CD4-positive, CD25-positive, alpha-beta regulatory T cell (primary cell): ENCODE measurements around the gene KCNG2. TPM values are rescaled to one million over a fixed set of nuclear protein-coding genes. Genes with fewer than 3 reads are reported as not detected.

ENCODE experiments used
- ATAC-seq, 2 donors: fragments of 150-1000 bp; cut with Tn5 transposase; one replicate each; pipeline ENCODE4 v1.10.0; 2021; ENCODE audit warnings: low read depth in 2 of 2, moderate number of reproducible peaks in 2 of 2, moderate library complexity in 1 of 2
- DNase-seq, 3 donors: peaks; one replicate each; pipeline versions ENCODE4 v3.0.0 to v3.0.0-alpha.2; 2012 to 2022; ENCODE audit warnings: mixed read lengths in 1 of 3
- H3K27ac ChIP-seq: one replicate; pipeline ENCODE4 v1.7.0; 2013; ENCODE audit warnings: mild to moderate bottlenecking, low read length; ENCODE audit not compliant: insufficient read depth, poor library complexity, severe bottlenecking
- H3K27me3 ChIP-seq: one replicate; pipeline ENCODE4 v1.7.0; 2013; ENCODE audit warnings: low read length; ENCODE audit not compliant: control insufficient read depth, insufficient read depth
- H3K36me3 ChIP-seq: one replicate; pipeline ENCODE4 v1.7.0; 2013; ENCODE audit warnings: mild to moderate bottlenecking, low read length, moderate library complexity; ENCODE audit not compliant: control insufficient read depth, insufficient read depth
- H3K4me1 ChIP-seq: 2 replicates; pipeline ENCODE4 v1.7.0; 2013; ENCODE audit warnings: mild to moderate bottlenecking, low read length; ENCODE audit not compliant: insufficient read depth, control insufficient read depth, poor library complexity, severe bottlenecking
- H3K4me3 ChIP-seq: one replicate; pipeline ENCODE4 v1.7.0; 2013; ENCODE audit warnings: low read depth, mild to moderate bottlenecking, low read length, moderate library complexity
- H3K9me3 ChIP-seq, 2 experiments: 1 replicate in 1 of 2; 2 replicates in 1 of 2; pipeline ENCODE4 v1.7.0; 2013; ENCODE audit warnings: low read length in 2 of 2, mild to moderate bottlenecking in 1 of 2, moderate library complexity in 1 of 2; ENCODE audit not compliant: control insufficient read depth in 2 of 2
- H3K27ac Mint-ChIP-seq, 3 donors: one replicate each; pipeline ENCODE4 v1.8.0; 2020 to 2022; ENCODE audit warnings: mild to moderate bottlenecking in 3 of 3, mixed read lengths in 3 of 3, moderate library complexity in 2 of 3
- H3K27me3 Mint-ChIP-seq: one replicate; pipeline ENCODE4 v1.8.0; 2022; ENCODE audit warnings: mild to moderate bottlenecking, mixed read lengths
- H3K36me3 Mint-ChIP-seq: one replicate; pipeline ENCODE4 v1.8.0; 2020; ENCODE audit warnings: mixed read lengths
- H3K4me1 Mint-ChIP-seq, 4 donors: one replicate each; pipeline ENCODE4 v1.8.0; 2020 to 2022; ENCODE audit warnings: mixed read lengths in 4 of 4, mild to moderate bottlenecking in 1 of 4
- H3K4me3 Mint-ChIP-seq, 4 donors: one replicate each; pipeline ENCODE4 v1.8.0; 2020 to 2022; ENCODE audit warnings: mild to moderate bottlenecking in 4 of 4, mixed read lengths in 4 of 4, moderate library complexity in 3 of 4
- H3K9me3 Mint-ChIP-seq, 7 donors: one replicate each; pipeline ENCODE4 v1.8.0; 2020 to 2022; ENCODE audit warnings: mixed read lengths in 7 of 7, mild to moderate bottlenecking in 3 of 7, moderate library complexity in 2 of 7
- polyA plus RNA-seq, 4 donors: library from polyadenylated mRNA; unstranded; fragments of 300-500 nt; fragmentation: Illumina TruSeq; gene quantifications; one replicate each; pipeline ENCODE4 v1.2.3, GENCODE V29; 2021
- total RNA-seq: library from RNA; stranded (reverse); gene quantifications from one replicate; pipeline ENCODE4 v1.2.3, GENCODE V29; 2022

Gene KCNG2
- total and polyA plus RNA-seq, 5 donors from 2014 or later, result not detected

GRCh38 chr18:79923896-79924585 lies 126.3 kb downstream of the KCNG2 start:
- peak overlapping the region in 2 of 3 donors; percentile 35 to 69 for H3K27ac Mint-ChIP-seq
- peaks cover 27% of the 10 kb centered on the region for H3K36me3 Mint-ChIP-seq
- no peak overlapping the region for H3K27ac ChIP-seq
- H3K27me3 ChIP-seq, result no peaks in the 10 kb centered on the region
- peaks cover 2 to 4% of the 10 kb centered on the region in 2 experiments for H3K9me3 ChIP-seq
- H3K9me3 Mint-ChIP-seq, result peaks cover 0 to 8% (median 3%) of the 10 kb centered on the region in 7 donors
- H3K4me3 ChIP-seq, result no peak overlapping the region
- DNase-seq (no peak), ATAC-seq (no peak)
- H3K4me3 Mint-ChIP-seq, result no peak overlapping the region
- H3K4me1 Mint-ChIP-seq, result peaks cover 2 to 5% (median 4%) of the 10 kb centered on the region in 4 donors
- H3K4me1 ChIP-seq, result no peaks in the 10 kb centered on the region
- H3K36me3 ChIP-seq, result peaks cover 15% of the 10 kb centered on the region
- no peaks in the 10 kb centered on the region for H3K27me3 Mint-ChIP-seq

- Mint-ChIP-seq H3K4me1 (peaks cover 3 to 5% (median 5%) of the 10 kb centered on the region in 4 donors), H3K27ac (no peak overlapping the region), H3K36me3 (peaks cover 37% of the 10 kb centered on the region), H3K27me3 (no peaks in the 10 kb centered on the region), H3K9me3 (peaks cover 2 to 14% (median 13%) of the 10 kb centered on the region in 7 donors), H3K4me3 (no peak overlapping the region)
- H3K4me3 ChIP-seq, result no peak overlapping the region
- no peaks in the 10 kb centered on the region for H3K4me1 ChIP-seq
- DNase-seq (no peak), ATAC-seq (no peak)
- H3K36me3 ChIP-seq, result peaks cover 25% of the 10 kb centered on the region
- no peaks in the 10 kb centered on the region for H3K27me3 ChIP-seq
- H3K9me3 ChIP-seq, result peaks cover 12 to 14% of the 10 kb centered on the region in 2 experiments
- no peak overlapping the region for H3K27ac ChIP-seq
Measured at GRCh38 chr18:79924814-79925731, 127.3 kb downstream of the KCNG2 start.

DNA sequence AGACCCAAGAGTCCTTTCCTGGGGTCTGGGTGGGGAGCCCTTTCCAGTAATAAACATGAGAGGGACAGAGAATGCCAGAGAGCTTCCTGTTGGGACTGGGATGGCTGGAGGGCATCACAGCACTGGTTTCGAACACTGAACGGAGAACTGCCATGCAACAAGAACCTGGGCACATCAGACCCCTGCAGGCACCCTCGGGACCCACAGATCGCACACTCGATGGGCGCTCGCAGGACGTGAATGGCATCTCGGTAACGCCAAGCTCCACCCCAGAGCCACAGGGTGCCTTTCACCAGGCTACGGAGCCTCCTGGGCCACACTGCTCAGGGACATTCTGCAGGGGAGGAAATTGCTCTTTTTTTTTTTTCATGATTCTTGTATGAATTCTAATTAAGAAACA lies 128.6 kb downstream of the KCNG2 start:
- peaks cover 32% of the 10 kb centered on the region for H3K36me3 ChIP-seq
- no peak for DNase-seq
- no peak overlapping the region for H3K27ac ChIP-seq
- peaks cover 2 to 21% (median 16%) of the 10 kb centered on the region in 7 donors for H3K9me3 Mint-ChIP-seq
- H3K4me1 Mint-ChIP-seq, result peaks cover 3 to 5% (median 5%) of the 10 kb centered on the region in 4 donors
- no peaks in the 10 kb centered on the region for H3K27me3 Mint-ChIP-seq
- no peak overlapping the region for H3K4me3 Mint-ChIP-seq
- no peak overlapping the region for H3K27ac Mint-ChIP-seq
- no peaks in the 10 kb centered on the region for H3K4me1 ChIP-seq
- H3K4me3 ChIP-seq, result no peak overlapping the region
- H3K27me3 ChIP-seq, result no peaks in the 10 kb centered on the region
- H3K9me3 ChIP-seq, result peaks cover 19 to 25% of the 10 kb centered on the region in 2 experiments
- H3K36me3 Mint-ChIP-seq, result peaks cover 45% of the 10 kb centered on the region
- no peak for ATAC-seq

GRCh38 chr18:79926715-79927606 lies 129.2 kb downstream of the KCNG2 start:
- Mint-ChIP-seq H3K4me3 (no peak overlapping the region), H3K9me3 (peaks cover 4 to 25% (median 17%) of the 10 kb centered on the region in 7 donors), H3K27me3 (no peaks in the 10 kb centered on the region), H3K27ac (no peak overlapping the region), H3K36me3 (peaks cover 49% of the 10 kb centered on the region), H3K4me1 (peaks cover 3 to 5% (median 5%) of the 10 kb centered on the region in 4 donors)
- Histone ChIP-seq H3K4me3 (no peak overlapping the region), H3K36me3 (peaks cover 37% of the 10 kb centered on the region), H3K27ac (no peak overlapping the region), H3K27me3 (no peaks in the 10 kb centered on the region), H3K4me1 (no peaks in the 10 kb centered on the region), H3K9me3 (peaks cover 25 to 28% of the 10 kb centered on the region in 2 experiments)
- no peak for ATAC-seq
- no peak for DNase-seq

DNA sequence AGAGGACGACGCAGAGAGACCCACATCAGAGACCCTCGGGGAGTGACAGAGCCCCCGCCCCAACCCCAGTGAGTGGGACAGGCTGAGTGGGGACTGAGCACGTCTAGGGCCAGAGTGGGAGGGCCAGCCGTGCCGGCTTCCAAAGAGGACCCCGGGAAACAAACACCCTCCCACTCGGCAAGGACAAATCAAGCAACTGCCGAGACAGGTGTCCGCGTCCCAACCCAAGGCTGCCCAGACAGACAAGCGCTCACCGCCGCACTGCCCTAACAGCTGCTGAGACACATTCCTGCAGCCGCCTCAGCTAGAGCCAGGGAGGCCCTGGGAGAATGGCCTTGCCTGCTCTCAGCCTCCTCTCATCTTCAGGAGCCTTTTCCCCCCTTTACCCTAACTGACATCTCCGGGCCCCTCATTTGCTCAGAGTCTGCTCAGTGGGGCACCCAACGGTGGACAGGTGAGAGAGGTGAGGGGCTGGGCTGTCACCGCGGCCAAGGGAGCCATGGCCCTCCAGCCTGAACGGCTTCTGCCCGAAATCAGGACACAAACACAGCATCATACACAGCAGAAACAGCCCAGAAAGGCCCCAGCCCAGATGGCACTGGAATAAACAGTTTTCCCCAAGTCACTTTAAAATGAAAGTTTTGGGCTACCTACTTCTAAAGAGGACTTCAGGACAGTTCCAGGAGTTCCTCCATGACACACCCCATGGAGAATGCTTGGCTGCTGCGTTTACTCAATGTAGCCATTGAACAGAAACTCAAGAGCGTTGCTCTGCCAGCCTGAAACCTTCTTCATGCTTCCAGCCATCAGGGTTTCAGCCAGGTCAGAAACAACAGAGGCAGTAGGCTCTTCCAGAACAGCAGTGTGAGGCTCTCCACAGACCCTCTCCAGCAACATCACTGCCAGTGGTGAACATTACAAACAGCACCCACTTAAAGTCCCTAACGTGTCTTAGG lies 130.1 kb downstream of the KCNG2 start:
- Mint-ChIP-seq H3K9me3 (peaks cover 4 to 34% (median 25%) of the 10 kb centered on the region in 7 donors), H3K4me3 (no peak overlapping the region), H3K27me3 (no peaks in the 10 kb centered on the region), H3K36me3 (peaks cover 58% of the 10 kb centered on the region), H3K4me1 (peaks cover 3 to 6% (median 5%) of the 10 kb centered on the region in 4 donors), H3K27ac (no peak overlapping the region)
- Histone ChIP-seq H3K9me3 (peaks cover 33 to 36% of the 10 kb centered on the region in 2 experiments), H3K27ac (no peak overlapping the region), H3K27me3 (no peaks in the 10 kb centered on the region), H3K4me1 (no peaks in the 10 kb centered on the region), H3K36me3 (peaks cover 39% of the 10 kb centered on the region), H3K4me3 (no peak overlapping the region)
- DNase-seq, result no peak
- no peak for ATAC-seq

DNA sequence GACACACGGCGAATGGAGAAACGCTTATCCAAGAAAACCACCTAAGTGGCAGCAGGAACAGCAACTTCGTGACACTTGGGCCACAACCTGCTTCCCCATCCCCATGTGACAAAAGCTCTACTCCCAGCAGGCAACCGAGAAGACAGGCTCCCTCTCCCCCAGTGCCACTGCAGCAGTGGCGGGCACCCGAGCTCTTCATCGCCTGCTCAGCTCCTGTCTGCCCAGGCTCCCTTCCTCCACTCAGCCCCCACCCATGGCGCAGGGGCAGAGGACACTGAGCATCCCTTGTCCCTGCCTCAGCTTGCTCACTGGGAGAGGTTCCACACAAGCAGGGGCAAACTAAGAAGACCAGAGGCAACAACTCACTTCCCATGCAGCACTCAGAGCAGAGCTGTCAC lies 130.8 kb downstream of the KCNG2 start:
- DNase-seq (no peak), ATAC-seq (no peak)
- Histone ChIP-seq H3K27me3 (no peaks in the 10 kb centered on the region), H3K27ac (no peak overlapping the region), H3K4me3 (no peak overlapping the region), H3K9me3 (peaks cover 40 to 42% of the 10 kb centered on the region in 2 experiments), H3K36me3 (peaks cover 45% of the 10 kb centered on the region), H3K4me1 (no peaks in the 10 kb centered on the region)
- H3K9me3 Mint-ChIP-seq, result peaks cover 4 to 39% (median 30%) of the 10 kb centered on the region in 7 donors
- no peak overlapping the region for H3K27ac Mint-ChIP-seq
- H3K4me1 Mint-ChIP-seq, result peaks cover 3 to 12% (median 4%) of the 10 kb centered on the region in 4 donors
- H3K36me3 Mint-ChIP-seq, result peaks cover 64% of the 10 kb centered on the region
- H3K4me3 Mint-ChIP-seq, result no peak overlapping the region
- no peaks in the 10 kb centered on the region for H3K27me3 Mint-ChIP-seq
